ENCODE results near the gene RNU1-4.
"Not testable (repeated sequence)": the region's sequence is repeated elsewhere in the genome, so short reads cannot be mapped to it uniquely, and the experiment has no call there.

The RNU1-4 gene

GRCh38 chr1:16759650-16760455 lies 19.5 kb downstream of the RNU1-4 start:
- H3K36me3 ChIP-seq (ENCODE audit: control insufficient read depth in 2 of 2, insufficient read depth in 2 of 2, low read length in 2 of 2); H3K27ac ChIP-seq (ENCODE audit: low read depth in 2 of 2, low read length in 2 of 2); H3K9me3 ChIP-seq (ENCODE audit: control insufficient read depth in 2 of 2, low read length in 2 of 2); H3K9ac ChIP-seq (ENCODE audit: low read depth in 1 of 2, low read length in 2 of 2); H3K27me3 ChIP-seq (ENCODE audit: control insufficient read depth in 2 of 2, insufficient read depth in 2 of 2, low read length in 2 of 2); H3K4me1 ChIP-seq (ENCODE audit: control insufficient read depth in 2 of 2, insufficient read depth in 2 of 2, low read length in 2 of 2): not testable (repeated sequence)
- H3K4me3 ChIP-seq (ENCODE audit: low read length in 2 of 2), result peak overlapping the region in 1 of 2 donors; percentile 39

- not testable (repeated sequence) for H3K36me3 ChIP-seq (ENCODE audit: control insufficient read depth in 2 of 2, insufficient read depth in 2 of 2, low read length in 2 of 2); H3K4me1 ChIP-seq (ENCODE audit: control insufficient read depth in 2 of 2, insufficient read depth in 2 of 2, low read length in 2 of 2); H3K27me3 ChIP-seq (ENCODE audit: control insufficient read depth in 2 of 2, insufficient read depth in 2 of 2, low read length in 2 of 2); H3K27ac ChIP-seq (ENCODE audit: low read depth in 2 of 2, low read length in 2 of 2); H3K9ac ChIP-seq (ENCODE audit: low read depth in 1 of 2, low read length in 2 of 2); H3K9me3 ChIP-seq (ENCODE audit: control insufficient read depth in 2 of 2, low read length in 2 of 2)
- H3K4me3 ChIP-seq (ENCODE audit: low read length in 2 of 2), result peak overlapping the region in 1 of 2 donors; percentile 39
These were observed 20.1 kb downstream of the RNU1-4 start for GRCh38 chr1:16760456-16760765.

- not testable (repeated sequence) for H3K27me3 ChIP-seq (ENCODE audit: control insufficient read depth in 2 of 2, insufficient read depth in 2 of 2, low read length in 2 of 2); H3K9ac ChIP-seq (ENCODE audit: low read depth in 1 of 2, low read length in 2 of 2); H3K9me3 ChIP-seq (ENCODE audit: control insufficient read depth in 2 of 2, low read length in 2 of 2); H3K4me3 ChIP-seq (ENCODE audit: low read length in 2 of 2); H3K36me3 ChIP-seq (ENCODE audit: control insufficient read depth in 2 of 2, insufficient read depth in 2 of 2, low read length in 2 of 2); H3K27ac ChIP-seq (ENCODE audit: low read depth in 2 of 2, low read length in 2 of 2); H3K4me1 ChIP-seq (ENCODE audit: control insufficient read depth in 2 of 2, insufficient read depth in 2 of 2, low read length in 2 of 2)
These were observed 20.5 kb downstream of the RNU1-4 start for GRCh38 chr1:16760801-16761200.

GRCh38 chr1:16764248-16764819 lies 24.0 kb downstream of the RNU1-4 start:
- not testable (repeated sequence) for H3K9me3 ChIP-seq (ENCODE audit: control insufficient read depth in 2 of 2, low read length in 2 of 2); H3K4me3 ChIP-seq (ENCODE audit: low read length in 2 of 2); H3K27me3 ChIP-seq (ENCODE audit: control insufficient read depth in 2 of 2, insufficient read depth in 2 of 2, low read length in 2 of 2); H3K36me3 ChIP-seq (ENCODE audit: control insufficient read depth in 2 of 2, insufficient read depth in 2 of 2, low read length in 2 of 2)
- peak overlapping the region in 1 of 2 donors; percentile 64 for H3K9ac ChIP-seq (ENCODE audit: low read depth in 1 of 2, low read length in 2 of 2)
- H3K4me1 ChIP-seq (ENCODE audit: control insufficient read depth in 2 of 2, insufficient read depth in 2 of 2, low read length in 2 of 2), result peaks cover 3 to 11% of the 10 kb centered on the region in 2 donors
- H3K27ac ChIP-seq (ENCODE audit: low read depth in 2 of 2, low read length in 2 of 2), result peak overlapping the region; percentile 88 to 94

GRCh38 chr1:16764820-16765655 lies 24.7 kb downstream of the RNU1-4 start:
- H3K9me3 ChIP-seq (ENCODE audit: control insufficient read depth in 2 of 2, low read length in 2 of 2); H3K36me3 ChIP-seq (ENCODE audit: control insufficient read depth in 2 of 2, insufficient read depth in 2 of 2, low read length in 2 of 2); H3K27me3 ChIP-seq (ENCODE audit: control insufficient read depth in 2 of 2, insufficient read depth in 2 of 2, low read length in 2 of 2): not testable (repeated sequence)
- Histone ChIP-seq H3K9ac (ENCODE audit: low read depth in 1 of 2, low read length in 2 of 2) (peak overlapping the region in 1 of 2 donors; percentile 64), H3K27ac (ENCODE audit: low read depth in 2 of 2, low read length in 2 of 2) (peak overlapping the region; percentile 88 to 94), H3K4me1 (ENCODE audit: control insufficient read depth in 2 of 2, insufficient read depth in 2 of 2, low read length in 2 of 2) (peaks cover 3 to 11% of the 10 kb centered on the region in 2 donors), H3K4me3 (ENCODE audit: low read length in 2 of 2) (peak overlapping the region; percentile 10 to 42)

GRCh38 chr1:16765731-16766605 lies 25.7 kb downstream of the RNU1-4 start:
- peak overlapping the region; percentile 88 to 94 for H3K27ac ChIP-seq (ENCODE audit: low read depth in 2 of 2, low read length in 2 of 2)
- peaks cover 3 to 11% of the 10 kb centered on the region in 2 donors for H3K4me1 ChIP-seq (ENCODE audit: control insufficient read depth in 2 of 2, insufficient read depth in 2 of 2, low read length in 2 of 2)
- H3K27me3 ChIP-seq (ENCODE audit: control insufficient read depth in 2 of 2, insufficient read depth in 2 of 2, low read length in 2 of 2); H3K36me3 ChIP-seq (ENCODE audit: control insufficient read depth in 2 of 2, insufficient read depth in 2 of 2, low read length in 2 of 2); H3K9me3 ChIP-seq (ENCODE audit: control insufficient read depth in 2 of 2, low read length in 2 of 2); H3K4me3 ChIP-seq (ENCODE audit: low read length in 2 of 2): not testable (repeated sequence)
- peak overlapping the region in 1 of 2 donors; percentile 34 for H3K9ac ChIP-seq (ENCODE audit: low read depth in 1 of 2, low read length in 2 of 2)

GRCh38 chr1:16766689-16767256 lies 26.5 kb downstream of the RNU1-4 start:
- not testable (repeated sequence) for H3K9ac ChIP-seq (ENCODE audit: low read depth in 1 of 2, low read length in 2 of 2); H3K4me3 ChIP-seq (ENCODE audit: low read length in 2 of 2); H3K36me3 ChIP-seq (ENCODE audit: control insufficient read depth in 2 of 2, insufficient read depth in 2 of 2, low read length in 2 of 2); H3K9me3 ChIP-seq (ENCODE audit: control insufficient read depth in 2 of 2, low read length in 2 of 2); H3K27me3 ChIP-seq (ENCODE audit: control insufficient read depth in 2 of 2, insufficient read depth in 2 of 2, low read length in 2 of 2); H3K27ac ChIP-seq (ENCODE audit: low read depth in 2 of 2, low read length in 2 of 2)
- peaks cover 3 to 11% of the 10 kb centered on the region in 2 donors for H3K4me1 ChIP-seq (ENCODE audit: control insufficient read depth in 2 of 2, insufficient read depth in 2 of 2, low read length in 2 of 2)

GRCh38 chr1:16770139-16770759 lies 29.9 kb downstream of the RNU1-4 start:
- H3K9ac ChIP-seq (ENCODE audit: low read depth in 1 of 2, low read length in 2 of 2); H3K27me3 ChIP-seq (ENCODE audit: control insufficient read depth in 2 of 2, insufficient read depth in 2 of 2, low read length in 2 of 2); H3K4me1 ChIP-seq (ENCODE audit: control insufficient read depth in 2 of 2, insufficient read depth in 2 of 2, low read length in 2 of 2); H3K27ac ChIP-seq (ENCODE audit: low read depth in 2 of 2, low read length in 2 of 2); H3K9me3 ChIP-seq (ENCODE audit: control insufficient read depth in 2 of 2, low read length in 2 of 2); H3K36me3 ChIP-seq (ENCODE audit: control insufficient read depth in 2 of 2, insufficient read depth in 2 of 2, low read length in 2 of 2); H3K4me3 ChIP-seq (ENCODE audit: low read length in 2 of 2): not testable (repeated sequence)

- H3K9ac ChIP-seq (ENCODE audit: low read depth in 1 of 2, low read length in 2 of 2); H3K36me3 ChIP-seq (ENCODE audit: control insufficient read depth in 2 of 2, insufficient read depth in 2 of 2, low read length in 2 of 2); H3K9me3 ChIP-seq (ENCODE audit: control insufficient read depth in 2 of 2, low read length in 2 of 2); H3K4me1 ChIP-seq (ENCODE audit: control insufficient read depth in 2 of 2, insufficient read depth in 2 of 2, low read length in 2 of 2); H3K4me3 ChIP-seq (ENCODE audit: low read length in 2 of 2); H3K27me3 ChIP-seq (ENCODE audit: control insufficient read depth in 2 of 2, insufficient read depth in 2 of 2, low read length in 2 of 2); H3K27ac ChIP-seq (ENCODE audit: low read depth in 2 of 2, low read length in 2 of 2): not testable (repeated sequence)
These were observed 30.7 kb downstream of the RNU1-4 start for GRCh38 chr1:16770896-16771446.
